SJCRH30 (cell line): Measurements from ENCODE around the gene LCN2. TPM values are rescaled to one million over a fixed set of nuclear protein-coding genes. Genes with fewer than 3 reads are reported as not detected.

Experiments used
- DNase-seq, 2 experiments: peaks; one replicate each; pipeline ENCODE4 v3.0.0-alpha.2; 2015 to 2020
- H3K27ac ChIP-seq: fragments of 250-450 bp; sonication (Bioruptor Pico); 2 replicates; pipeline ENCODE4 v1.5.1; 2020; ENCODE audit warnings: mild to moderate bottlenecking, moderate library complexity
- H3K27me3 ChIP-seq: fragments of 250-450 bp; sonication (Bioruptor Pico); 2 replicates; pipeline ENCODE4 v1.5.1; 2020; ENCODE audit warnings: mild to moderate bottlenecking, moderate library complexity
- H3K36me3 ChIP-seq: fragments of 250-450 bp; sonication (Bioruptor Pico); 2 replicates; pipeline ENCODE4 v1.5.1; 2020; ENCODE audit warnings: mild to moderate bottlenecking, moderate library complexity
- H3K4me1 ChIP-seq: fragments of 250-450 bp; sonication (Bioruptor Pico); 2 replicates; pipeline ENCODE4 v1.5.1; 2020; ENCODE audit warnings: mild to moderate bottlenecking, moderate library complexity
- H3K4me3 ChIP-seq: fragments of 250-450 bp; sonication (Bioruptor Pico); 2 replicates; pipeline ENCODE4 v1.5.1; 2020; ENCODE audit warnings: mild to moderate bottlenecking, moderate library complexity
- H3K9me3 ChIP-seq: fragments of 250-450 bp; sonication (Bioruptor Pico); replicated peaks from 2 replicates; pipeline ENCODE4 v1.5.1; 2020; ENCODE audit warnings: mild to moderate bottlenecking, moderate library complexity
- total RNA-seq: library from RNA; depleted of rRNA; stranded (reverse); fragments of >200 nt; shearing (Covaris generic); gene quantifications from 2 replicates; pipeline ENCODE4 v1.2.3, GENCODE V29; 2014

Gene LCN2
- total RNA-seq, 1 experiment from 2014 or later, result not detected

DNA sequence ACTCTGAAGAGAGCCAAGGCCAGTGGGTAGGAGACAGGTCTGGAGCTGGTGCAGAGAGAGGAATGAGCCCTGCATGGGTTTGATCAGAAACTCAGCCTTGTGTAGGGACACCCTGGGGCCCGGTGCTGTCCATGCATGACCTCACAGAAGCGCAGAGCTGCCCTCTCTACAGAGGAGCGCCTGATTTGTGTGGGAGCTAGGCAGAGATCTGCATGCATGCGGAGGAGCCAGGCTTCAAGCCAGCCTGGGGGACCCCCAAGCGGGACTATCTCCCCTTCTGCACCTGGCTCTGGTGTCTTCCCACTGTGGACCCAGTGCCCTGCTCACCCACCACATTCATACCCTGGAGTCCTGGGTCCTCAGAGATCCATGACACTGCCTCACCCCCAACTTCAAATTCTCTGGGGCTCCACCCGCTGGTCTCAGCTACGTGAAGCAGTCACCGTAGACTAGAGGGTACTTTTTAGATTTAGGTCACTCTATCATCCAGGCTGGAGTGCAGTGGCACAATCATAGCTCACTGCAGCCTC is 2.6 kb upstream of the LCN2 start:
- Histone ChIP-seq H3K9me3 (no peaks in the 10 kb centered on the region), H3K4me1 (no peaks in the 10 kb centered on the region; the same call in 1 of the 2 replicates), H3K27ac (no peak overlapping the region), H3K4me3 (no peak overlapping the region), H3K27me3 (peaks cover 14% of the 10 kb centered on the region), H3K36me3 (no peaks in the 10 kb centered on the region)
- DNase-seq, result no peak

DNA sequence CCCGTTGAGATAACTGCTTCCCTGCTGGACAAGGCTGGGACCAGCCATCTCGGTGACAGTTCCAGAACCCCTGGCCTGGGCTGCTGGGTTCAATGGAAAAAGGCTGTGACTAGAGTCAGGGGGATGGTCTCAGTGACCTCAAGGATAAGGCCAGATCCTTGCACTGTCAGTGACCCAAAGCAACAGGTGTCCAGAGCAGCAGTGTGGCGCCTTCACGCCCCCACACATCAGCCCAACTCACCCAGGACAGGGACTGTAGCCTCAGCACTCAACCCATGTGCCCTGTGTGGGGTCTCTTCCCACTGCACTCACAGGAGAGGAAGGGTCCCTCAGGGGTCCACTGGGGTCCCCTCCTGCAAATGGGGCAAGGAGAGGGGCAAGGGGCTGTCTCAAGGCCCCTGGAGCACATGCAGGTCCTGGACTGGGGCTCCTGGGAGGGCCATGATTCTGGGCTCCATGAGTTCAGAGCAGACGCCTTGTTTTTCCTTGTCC is 698 bp upstream of the LCN2 start:
- no peak overlapping the region for H3K27ac ChIP-seq
- no peaks in the 10 kb centered on the region; the same call in 1 of the 2 replicates for H3K4me1 ChIP-seq
- no peaks in the 10 kb centered on the region for H3K9me3 ChIP-seq
- no peak for DNase-seq
- no peaks in the 10 kb centered on the region for H3K36me3 ChIP-seq
- peaks cover 28% of the 10 kb centered on the region for H3K27me3 ChIP-seq
- no peak overlapping the region for H3K4me3 ChIP-seq

DNA sequence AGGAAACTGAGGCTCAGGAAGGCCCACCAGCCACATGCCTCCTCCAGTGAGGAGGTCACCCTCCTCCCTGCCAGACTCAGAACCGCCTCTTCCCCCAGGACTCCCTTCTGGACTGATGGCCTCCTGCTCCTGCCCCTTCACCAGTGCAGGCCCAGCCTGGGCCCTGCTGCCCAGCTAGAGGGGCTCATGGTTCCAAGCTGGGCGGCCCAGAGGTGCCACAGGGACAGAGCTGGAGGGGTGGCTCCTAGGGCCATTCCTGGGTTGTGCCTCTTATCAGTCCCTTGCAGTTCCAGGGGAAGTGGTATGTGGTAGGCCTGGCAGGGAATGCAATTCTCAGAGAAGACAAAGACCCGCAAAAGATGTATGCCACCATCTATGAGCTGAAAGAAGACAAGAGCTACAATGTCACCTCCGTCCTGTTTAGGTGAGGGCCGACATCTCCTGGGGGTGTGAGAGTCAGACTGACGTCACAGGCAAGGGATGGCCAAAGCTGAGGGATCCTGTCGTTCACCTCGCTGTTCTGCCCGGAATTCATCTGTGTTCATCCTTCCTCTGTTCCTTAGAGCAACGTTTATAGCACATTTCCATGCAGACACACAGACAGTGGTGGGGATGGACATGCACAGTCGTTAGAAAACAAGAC is 819 bp downstream of the LCN2 start:
- H3K27me3 ChIP-seq, result peaks cover 31% of the 10 kb centered on the region
- H3K36me3 ChIP-seq, result no peaks in the 10 kb centered on the region
- H3K27ac ChIP-seq, result no peak overlapping the region
- no peaks in the 10 kb centered on the region for H3K9me3 ChIP-seq
- H3K4me1 ChIP-seq, result no peaks in the 10 kb centered on the region; the same call in 1 of the 2 replicates
- no peak for DNase-seq
- H3K4me3 ChIP-seq, result no peak overlapping the region

DNA sequence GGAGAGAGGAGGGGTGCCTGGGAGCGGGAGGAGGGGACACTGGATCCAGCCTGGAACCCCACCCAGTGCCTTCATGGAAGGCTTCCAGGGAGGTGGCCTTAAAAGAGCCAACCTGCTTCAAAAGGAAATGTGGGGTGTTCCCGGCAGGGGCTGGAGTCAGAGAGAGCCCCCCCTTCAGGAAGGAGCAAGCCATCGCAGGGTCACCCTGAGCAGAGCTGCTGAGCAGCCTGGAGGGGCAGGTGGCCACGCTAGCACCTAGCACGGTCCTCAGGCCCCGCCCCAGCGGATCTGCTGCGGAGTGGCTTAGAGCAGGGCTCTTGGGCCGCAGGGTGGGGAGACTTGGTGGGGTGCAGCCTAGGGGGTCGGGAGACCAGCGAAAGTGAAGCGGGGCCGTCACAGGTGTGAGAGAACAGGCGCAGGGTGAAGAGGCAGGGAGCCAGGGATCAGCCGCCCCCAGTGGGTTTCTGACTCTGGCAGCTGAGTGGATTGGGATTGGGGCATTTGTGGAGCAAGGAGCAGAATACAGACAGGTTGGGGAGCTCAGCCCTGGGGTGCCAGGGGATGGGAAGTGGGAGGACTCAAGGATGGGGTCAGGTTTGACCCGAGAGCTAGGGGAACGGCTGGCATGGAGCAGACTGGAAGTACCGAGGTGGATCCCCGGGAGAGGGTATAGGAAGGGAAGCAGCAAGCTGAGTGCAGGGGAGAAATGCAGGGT is 1.5 kb downstream of the LCN2 start:
- H3K4me3 ChIP-seq, result no peak overlapping the region
- peak in 1 of 2 experiments; percentile 43 for DNase-seq
- H3K36me3 ChIP-seq, result no peaks in the 10 kb centered on the region
- no peak overlapping the region for H3K27ac ChIP-seq
- no peaks in the 10 kb centered on the region for H3K9me3 ChIP-seq
- H3K27me3 ChIP-seq, result peaks cover 30% of the 10 kb centered on the region
- H3K4me1 ChIP-seq, result no peaks in the 10 kb centered on the region; the same call in 1 of the 2 replicates

DNA sequence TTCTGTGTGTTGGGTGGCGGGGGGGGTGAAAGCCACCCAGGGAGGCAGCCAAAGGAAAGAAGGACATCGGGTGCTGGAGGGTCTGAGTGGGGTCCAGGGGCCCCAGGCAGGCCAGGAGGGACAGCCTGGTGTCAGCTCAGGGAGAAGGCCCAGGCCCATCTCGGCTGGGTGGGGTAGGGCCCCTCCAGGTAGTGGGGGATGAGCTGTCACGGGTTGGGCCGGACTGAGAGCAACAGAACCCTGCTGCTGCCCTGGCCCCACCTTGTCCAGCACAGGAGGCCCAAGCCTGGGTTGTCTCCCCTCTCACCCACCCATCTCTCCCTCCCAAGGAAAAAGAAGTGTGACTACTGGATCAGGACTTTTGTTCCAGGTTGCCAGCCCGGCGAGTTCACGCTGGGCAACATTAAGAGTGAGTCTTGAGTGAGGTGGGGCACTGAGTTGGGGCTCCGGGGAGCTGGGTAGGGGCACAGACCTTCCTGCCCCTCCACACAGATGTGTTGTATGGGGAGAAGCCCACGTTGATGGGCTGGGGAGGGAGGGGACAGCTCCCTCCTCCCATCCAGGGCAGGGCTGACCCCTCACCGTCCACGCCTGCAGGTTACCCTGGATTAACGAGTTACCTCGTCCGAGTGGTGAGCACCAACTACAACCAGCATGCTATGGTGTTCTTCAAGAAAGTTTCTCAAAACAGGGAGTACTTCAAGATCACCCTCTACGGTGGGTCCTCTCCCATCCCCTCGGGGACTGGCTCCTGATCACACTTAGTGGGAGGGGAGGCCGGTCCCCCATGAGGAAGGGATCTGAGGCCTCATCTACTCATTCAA is 2.3 kb downstream of the LCN2 start:
- Histone ChIP-seq H3K27me3 (peaks cover 27% of the 10 kb centered on the region), H3K36me3 (no peaks in the 10 kb centered on the region), H3K4me3 (no peak overlapping the region), H3K4me1 (no peaks in the 10 kb centered on the region; the same call in 1 of the 2 replicates), H3K9me3 (no peaks in the 10 kb centered on the region), H3K27ac (no peak overlapping the region)
- no peak for DNase-seq

DNA sequence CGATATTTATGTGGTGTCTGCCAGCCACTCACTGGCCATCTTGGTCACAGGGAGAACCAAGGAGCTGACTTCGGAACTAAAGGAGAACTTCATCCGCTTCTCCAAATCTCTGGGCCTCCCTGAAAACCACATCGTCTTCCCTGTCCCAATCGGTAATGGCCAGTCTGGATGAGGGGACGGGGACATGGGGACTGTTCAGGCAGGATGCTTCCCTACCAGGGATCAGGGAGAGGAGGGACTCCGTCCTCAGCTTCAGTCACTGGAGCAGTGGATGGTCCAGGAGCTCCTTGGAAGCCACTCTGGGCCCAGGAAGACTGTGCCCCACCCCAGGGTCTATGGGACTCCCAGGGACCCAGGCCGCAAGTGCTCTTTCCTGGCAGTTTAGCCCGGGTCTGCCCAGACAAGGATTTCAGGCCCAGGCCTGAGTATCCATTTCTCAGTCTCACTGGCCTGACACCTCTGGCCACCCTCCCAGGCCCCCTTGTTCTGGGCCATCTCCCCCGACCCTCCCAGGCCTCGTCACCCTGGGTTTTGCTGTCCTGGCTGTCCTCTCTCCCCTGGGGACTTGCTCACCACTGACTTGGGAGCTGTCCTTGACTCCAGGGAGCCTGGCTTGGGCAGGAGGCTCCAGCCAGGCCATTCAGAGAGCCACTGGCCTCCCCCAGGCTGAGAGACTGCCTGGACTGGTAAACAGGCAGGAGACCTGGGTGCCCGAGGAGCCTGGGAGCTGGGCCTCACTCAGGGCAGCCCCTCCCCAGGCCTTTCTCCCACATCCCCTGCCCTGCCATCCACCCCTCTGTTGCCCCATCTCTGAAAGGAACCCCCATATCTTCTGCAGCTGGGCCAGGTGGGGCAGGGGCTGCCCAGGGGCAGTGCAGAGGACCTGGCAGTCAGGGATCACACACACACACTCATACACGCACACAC is 3.1 kb downstream of the LCN2 start:
- Histone ChIP-seq H3K4me1 (no peaks in the 10 kb centered on the region; the same call in 1 of the 2 replicates), H3K9me3 (no peaks in the 10 kb centered on the region), H3K27me3 (peaks cover 27% of the 10 kb centered on the region), H3K4me3 (no peak overlapping the region), H3K36me3 (no peaks in the 10 kb centered on the region), H3K27ac (no peak overlapping the region)
- no peak for DNase-seq

DNA sequence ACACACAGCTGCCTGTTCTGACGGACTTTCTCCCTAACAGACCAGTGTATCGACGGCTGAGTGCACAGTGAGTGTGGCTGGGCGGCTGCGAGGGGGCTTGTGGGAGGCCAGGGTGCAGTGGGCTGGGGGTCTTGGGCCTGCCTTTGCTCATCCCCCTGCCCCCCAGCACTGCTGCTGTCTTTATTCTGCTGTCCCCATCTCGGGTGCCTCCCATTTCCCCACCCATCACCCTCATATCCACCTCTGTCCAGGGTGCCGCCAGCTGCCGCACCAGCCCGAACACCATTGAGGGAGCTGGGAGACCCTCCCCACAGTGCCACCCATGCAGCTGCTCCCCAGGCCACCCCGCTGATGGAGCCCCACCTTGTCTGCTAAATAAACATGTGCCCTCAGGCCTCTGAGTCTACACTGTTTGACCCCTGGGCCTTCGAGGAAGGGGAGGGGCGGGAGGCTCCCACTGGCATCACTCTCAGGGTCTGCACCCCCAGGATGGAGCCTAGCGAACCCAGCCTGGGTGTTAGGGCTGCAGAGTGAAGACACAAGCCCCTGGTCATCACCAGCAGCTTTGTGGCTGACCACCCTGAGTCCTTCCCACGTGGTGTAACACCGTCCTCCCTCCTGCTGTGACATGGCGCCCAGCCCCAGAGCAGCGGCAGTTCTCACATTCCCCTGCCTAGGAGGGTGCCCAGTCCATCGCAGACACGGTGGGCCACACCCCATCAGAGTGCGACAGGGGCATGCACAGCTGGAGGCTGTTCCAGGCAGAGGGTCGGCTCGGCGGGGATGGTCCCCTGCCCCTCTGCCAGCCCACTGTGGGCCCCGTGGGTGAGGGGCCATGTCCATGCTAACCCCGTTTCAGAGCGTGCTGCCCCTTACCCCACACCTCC is 4.0 kb downstream of the LCN2 start:
- Histone ChIP-seq H3K9me3 (no peaks in the 10 kb centered on the region), H3K36me3 (no peaks in the 10 kb centered on the region), H3K4me3 (no peak overlapping the region), H3K27ac (no peak overlapping the region), H3K4me1 (no peaks in the 10 kb centered on the region; the same call in 1 of the 2 replicates), H3K27me3 (peaks cover 27% of the 10 kb centered on the region)
- DNase-seq, result no peak

DNA sequence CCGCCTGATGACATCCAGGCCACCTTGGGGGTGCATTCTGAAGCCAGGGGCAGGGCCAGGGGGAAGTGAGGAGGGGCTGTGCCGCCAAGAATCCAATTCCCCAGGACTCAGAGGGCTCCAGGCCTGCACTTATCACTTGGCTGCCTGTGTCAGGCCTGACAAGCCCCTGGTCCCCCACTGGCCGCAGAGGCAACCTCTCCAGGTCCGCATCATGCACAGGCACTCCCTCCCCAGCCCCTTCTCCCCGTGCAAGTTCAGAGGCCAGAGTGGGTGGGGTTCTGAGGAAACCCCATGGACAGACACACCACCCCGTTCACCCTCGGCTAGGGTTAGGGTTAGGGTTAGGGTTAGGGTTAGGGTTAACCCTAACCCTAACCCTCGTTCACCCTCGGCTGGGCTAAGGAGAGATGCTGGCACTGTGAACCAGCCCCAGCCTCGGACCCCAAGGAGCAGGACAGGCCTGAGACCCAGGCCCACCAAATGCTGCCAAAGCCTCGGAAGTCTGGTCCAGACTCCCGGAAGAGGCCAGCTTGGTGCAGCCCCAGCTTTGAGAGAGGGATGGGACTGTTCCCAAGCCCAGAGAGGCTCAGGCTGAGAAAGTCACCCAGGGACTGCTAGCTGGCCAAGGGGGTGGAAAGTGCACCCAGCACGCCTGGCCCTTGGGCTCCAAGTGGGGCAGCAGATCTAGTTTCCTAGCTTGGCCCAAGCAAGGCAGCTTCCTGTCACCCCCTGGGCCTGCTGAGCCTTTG is 4.9 kb downstream of the LCN2 start:
- Histone ChIP-seq H3K27me3 (peaks cover 27% of the 10 kb centered on the region), H3K4me1 (no peaks in the 10 kb centered on the region), H3K4me3 (no peak overlapping the region), H3K27ac (no peak overlapping the region), H3K36me3 (no peaks in the 10 kb centered on the region), H3K9me3 (no peaks in the 10 kb centered on the region)
- DNase-seq, result no peak

DNA sequence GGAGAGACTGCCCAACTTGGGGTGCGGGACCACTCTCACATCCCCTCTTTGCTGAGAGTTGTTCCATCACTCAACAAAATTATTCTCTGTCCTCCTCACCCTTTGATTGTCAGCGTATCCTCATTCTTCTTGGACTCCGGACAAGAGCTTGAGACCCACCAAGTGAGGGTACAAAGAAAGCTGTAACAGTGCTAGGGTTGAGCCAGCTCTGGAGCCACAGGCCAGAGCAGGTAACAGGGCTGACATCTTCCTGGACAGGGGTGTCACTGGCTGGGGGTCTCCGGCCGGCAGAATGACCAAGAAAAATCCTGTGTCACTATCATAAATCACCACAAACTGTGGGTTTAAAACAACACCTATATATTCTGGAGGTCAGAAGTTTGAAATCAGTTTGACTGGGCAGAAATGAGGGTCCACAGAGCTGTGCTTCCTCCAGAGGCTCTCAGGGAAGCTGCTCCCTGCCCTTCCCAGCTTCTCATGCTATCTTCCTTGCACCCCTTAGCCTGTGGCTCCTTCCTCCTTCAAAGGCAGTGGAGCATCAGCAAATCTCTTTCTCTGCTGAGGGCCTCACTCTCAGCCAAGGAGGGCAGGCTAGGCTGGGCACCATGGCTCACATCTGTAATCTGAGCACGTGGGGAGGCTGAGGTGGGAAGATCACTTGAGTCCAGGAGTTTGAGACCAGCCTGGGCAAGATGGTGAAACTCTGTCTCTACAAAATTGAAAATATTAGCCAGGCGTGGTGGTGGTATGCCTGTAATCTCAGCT is 6.7 kb downstream of the LCN2 start:
- Histone ChIP-seq H3K4me3 (no peak overlapping the region), H3K36me3 (no peaks in the 10 kb centered on the region), H3K4me1 (no peaks in the 10 kb centered on the region; the same call in 1 of the 2 replicates), H3K27me3 (peaks cover 21% of the 10 kb centered on the region), H3K27ac (no peak overlapping the region), H3K9me3 (no peaks in the 10 kb centered on the region)
- DNase-seq, result no peak

DNA sequence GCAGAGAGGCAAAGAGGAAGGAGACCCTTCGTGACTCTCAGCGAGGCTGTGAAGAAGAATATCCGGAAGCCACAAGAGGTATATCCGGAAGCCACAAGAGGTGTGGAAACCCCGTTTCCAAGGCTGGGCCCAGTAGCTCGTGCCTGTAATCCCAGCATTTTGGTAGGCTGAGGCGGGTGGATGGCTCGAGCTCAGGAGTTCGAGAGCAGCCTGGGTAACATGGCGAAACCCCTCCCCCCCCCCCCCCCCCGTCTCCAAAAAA is 10.2 kb downstream of the LCN2 start:
- DNase-seq, result no peak
- Histone ChIP-seq H3K36me3 (peaks cover 13% of the 10 kb centered on the region), H3K27me3 (0 out of 2 replicates have a peak, but pooled peaks cover under 1% of the 10 kb centered on the region), H3K9me3 (no peaks in the 10 kb centered on the region), H3K4me1 (no peaks in the 10 kb centered on the region; the same call in 1 of the 2 replicates), H3K4me3 (peak overlapping the region; percentile 85), H3K27ac (peak overlapping the region; percentile 14; the same call in 1 of the 2 replicates)

DNA sequence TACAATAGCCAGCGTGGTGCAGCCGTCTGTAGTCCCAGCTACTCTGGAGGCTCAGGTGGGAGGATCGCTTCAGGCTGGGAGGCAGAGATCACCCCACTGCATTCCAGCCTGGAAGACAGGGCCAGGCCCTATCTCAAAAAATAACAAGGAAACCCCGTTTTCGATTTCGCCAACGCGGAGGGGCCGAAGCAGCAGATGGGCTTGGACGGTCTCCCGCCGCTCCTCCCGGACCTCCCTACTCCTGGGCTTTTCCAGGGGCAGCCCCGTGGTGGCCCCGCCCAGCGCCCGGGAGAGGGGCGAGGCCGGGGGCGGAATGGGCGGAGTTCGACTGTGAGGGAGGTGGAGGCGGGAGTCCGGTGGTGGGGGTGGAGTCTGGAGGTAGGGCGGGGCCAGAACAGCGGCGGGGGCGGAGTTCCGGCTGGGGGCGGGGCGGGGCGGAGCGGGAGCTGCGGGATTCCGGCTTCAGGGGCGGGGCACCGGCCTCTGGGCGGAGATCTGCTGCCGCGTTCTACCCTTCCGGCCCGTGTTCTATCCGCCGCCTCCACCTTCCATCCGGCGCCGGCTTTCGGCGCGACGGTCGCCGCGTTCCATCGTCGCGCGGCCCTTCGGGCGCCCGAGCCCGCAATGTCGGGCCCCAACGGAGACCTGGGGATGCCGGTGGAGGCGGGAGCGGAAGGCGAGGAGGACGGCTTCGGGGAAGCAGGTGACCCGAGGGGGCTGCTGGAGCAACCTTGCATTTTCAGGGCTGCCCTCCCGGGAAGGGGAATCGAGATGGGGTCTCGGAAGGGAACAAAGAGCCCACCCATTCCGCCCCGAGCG is 10.7 kb downstream of the LCN2 start, which contains the start of gene BBLN:
Gene BBLN, plus strand, starts transcription at position 482 of the 819 bp plus-strand sequence. Its CDS starts 143 bp downstream, at position 625.
- DNase-seq, result peak; percentile 98
- Histone ChIP-seq H3K27me3 (no peaks in the 10 kb centered on the region), H3K4me1 (no peaks in the 10 kb centered on the region; the same call in 1 of the 2 replicates), H3K9me3 (no peaks in the 10 kb centered on the region), H3K27ac (peak within 1 kb of the TSS; percentile 24; the same call in 1 of the 2 replicates), H3K4me3 (peak within 1 kb of the TSS; percentile 85), H3K36me3 (peaks cover 19% of the 10 kb centered on the region)
